GM21381 (cell line): ENCODE results near the gene SEPTIN1.

Experiments used
- ATAC-seq: cut with Tn5 transposase; IDR thresholded peaks from one replicate; pipeline ENCODE4 v1.9.1; 2021; ENCODE audit warnings: mild to moderate bottlenecking, moderate library complexity; ENCODE audit not compliant: unreplicated experiment

Gene SEPTIN1, protein sequence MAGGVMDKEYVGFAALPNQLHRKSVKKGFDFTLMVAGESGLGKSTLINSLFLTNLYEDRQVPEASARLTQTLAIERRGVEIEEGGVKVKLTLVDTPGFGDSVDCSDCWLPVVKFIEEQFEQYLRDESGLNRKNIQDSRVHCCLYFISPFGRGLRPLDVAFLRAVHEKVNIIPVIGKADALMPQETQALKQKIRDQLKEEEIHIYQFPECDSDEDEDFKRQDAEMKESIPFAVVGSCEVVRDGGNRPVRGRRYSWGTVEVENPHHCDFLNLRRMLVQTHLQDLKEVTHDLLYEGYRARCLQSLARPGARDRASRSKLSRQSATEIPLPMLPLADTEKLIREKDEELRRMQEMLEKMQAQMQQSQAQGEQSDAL

GRCh38 chr16:30382111-30382881 is at the start of gene SEPTIN1:
Gene SEPTIN1, minus strand, starts transcription at chr16:30382561. Its CDS starts 19 bp downstream, at chr16:30382542.
- no peak for ATAC-seq

- no peak for ATAC-seq
Observed at GRCh38 chr16:30430428-30430970, 48.1 kb upstream of the SEPTIN1 start.

- peak; percentile 96 for ATAC-seq
Observed at GRCh38 chr16:30429678-30430427, 47.5 kb upstream of the SEPTIN1 start, which contains the start of gene DCTPP1. Gene DCTPP1, minus strand, starts transcription at chr16:30430030. Its CDS starts 50 bp downstream, at chr16:30429980.

DNA sequence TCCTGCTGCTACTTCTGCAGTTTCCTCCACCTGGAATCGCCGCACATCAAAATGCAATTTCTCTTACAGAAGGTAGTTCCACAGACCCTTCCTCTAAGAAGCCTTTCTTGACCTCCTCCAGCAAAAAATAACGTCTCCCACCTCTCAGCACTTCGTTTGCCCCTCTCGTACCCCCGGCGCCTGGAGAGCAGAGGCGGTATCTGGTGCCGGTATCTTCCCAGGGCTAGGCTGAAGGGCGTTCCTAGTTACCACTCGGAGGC is 47.0 kb upstream of the SEPTIN1 start:
- ATAC-seq: peak; percentile 6

- ATAC-seq: no peak
Observed at GRCh38 chr16:30428055-30428454, 45.7 kb upstream of the SEPTIN1 start.

DNA sequence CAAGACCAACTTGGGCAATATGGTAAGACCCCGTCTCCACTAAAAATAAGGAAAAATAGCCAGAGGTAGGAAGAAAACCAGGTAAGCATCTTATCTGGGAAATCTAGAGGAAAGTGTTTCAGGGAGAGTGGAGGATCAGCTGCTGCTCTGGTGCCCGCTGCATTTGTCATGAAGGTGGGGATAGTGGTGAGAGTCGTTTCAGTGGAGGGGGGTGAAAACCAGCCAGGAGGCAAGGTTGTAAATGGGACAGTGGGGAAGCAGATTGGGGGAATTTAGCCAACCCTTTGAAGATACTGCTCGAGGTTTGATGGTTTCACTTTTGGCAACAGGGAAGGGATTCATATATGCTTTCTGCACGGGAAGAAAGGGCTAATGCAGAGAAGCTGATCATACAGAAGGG is 38.6 kb upstream of the SEPTIN1 start:
- ATAC-seq: no peak

GRCh38 chr16:30418350-30419181 is 36.2 kb upstream of the SEPTIN1 start:
- ATAC-seq: no peak

- ATAC-seq: peak; percentile 76
Observed at GRCh38 chr16:30417529-30418349, 35.4 kb upstream of the SEPTIN1 start.

DNA sequence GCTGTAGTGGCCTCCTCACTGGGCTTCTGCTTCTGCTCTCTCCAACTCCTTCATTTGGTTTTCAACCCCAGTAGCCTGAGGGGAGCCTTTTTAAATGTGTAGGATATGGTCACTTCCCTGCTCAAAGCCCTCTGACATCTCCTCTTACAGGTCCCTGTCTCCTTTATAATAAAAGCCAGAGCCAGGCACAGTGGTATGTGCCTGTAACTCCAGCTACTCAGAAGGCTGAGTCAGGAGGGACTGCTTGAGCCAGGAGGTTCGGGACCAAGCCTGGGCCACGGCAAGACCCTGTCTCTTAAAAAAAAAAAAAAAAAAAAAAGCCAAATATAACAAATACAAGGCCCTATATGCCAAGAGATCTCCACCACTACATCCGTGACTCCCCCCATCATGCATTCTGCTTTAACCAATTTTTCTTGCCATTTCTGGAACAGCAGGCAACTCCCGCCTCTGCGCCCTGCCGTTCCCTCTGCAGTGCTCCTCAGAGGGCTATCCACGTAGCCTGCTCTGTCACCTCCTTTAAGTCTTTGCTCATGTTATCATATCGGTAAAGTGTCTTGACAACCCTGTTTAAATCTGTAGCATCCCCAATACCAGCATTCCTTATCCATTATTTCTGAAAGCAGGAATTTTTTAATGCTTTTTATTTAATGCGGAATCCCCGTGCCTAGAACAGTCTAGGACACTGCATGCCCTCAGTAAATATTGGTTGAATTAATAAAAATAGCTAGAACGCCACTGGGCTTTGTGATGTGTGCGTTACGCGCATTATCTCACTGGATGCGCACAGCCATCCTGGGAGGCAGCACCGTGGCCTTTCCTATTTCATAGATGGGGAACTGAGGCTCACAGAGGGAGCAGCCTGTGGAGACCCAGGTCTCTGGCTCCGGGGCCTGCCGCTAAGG is 34.5 kb upstream of the SEPTIN1 start:
- no peak for ATAC-seq

DNA sequence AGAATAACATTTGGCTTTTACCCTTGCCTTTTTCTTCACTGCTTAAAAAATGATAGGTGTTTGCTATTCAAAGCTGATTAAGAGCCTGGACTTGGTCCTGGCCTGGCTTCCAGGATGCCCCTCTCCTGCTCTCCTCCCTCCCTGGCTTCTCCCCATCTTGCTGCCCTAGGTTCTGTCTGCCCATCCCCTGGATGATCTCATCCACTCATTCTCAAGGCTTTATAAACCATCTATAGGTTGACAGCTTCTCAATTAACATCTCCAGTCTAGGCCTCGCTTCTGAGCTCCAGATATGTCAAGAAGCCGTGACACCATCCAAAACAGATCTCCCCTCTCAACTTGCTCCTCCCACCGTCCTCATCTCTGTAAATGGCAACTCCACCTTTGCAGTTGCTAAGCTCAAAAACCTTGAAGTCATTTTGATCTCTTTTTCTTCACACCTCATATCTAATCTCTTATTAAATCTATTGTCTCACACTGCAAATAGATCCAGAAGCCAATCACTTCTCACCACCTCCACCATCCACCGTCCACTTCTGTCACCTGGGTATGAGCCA is 33.8 kb upstream of the SEPTIN1 start:
- no peak for ATAC-seq

GRCh38 chr16:30414159-30414558 is 31.8 kb upstream of the SEPTIN1 start:
- ATAC-seq: no peak

DNA sequence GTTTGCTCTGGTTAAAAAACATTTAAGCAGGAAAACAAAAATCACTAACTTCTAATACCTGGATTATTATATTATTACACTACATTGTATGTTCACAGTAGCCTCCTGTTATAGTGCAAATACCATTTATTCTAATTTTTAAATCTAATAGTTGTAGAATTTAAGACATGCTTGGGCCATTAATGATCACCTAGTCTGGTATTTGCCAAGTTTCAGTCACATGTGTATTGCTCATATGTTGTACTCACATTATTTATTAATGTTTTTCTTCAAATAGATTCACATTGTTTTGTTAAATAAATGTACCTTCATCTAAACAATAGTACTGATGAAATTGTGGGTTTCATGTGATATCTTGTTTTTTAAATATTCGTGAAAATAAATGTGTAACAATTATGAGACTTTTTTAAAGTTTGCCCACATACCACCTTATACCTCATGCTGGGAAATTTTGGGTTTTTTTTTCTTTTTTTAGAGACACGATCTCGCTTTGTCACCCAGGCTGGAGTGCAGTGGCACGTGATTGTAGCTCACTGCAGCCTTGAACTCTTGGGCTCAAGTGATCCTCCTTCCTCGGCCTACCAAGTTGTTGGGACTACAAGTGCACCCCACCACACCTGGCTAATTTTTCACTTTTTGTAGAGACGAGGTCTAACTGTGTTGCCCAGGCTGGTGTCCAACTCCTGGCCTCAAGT is 30.9 kb upstream of the SEPTIN1 start:
- no peak for ATAC-seq

DNA sequence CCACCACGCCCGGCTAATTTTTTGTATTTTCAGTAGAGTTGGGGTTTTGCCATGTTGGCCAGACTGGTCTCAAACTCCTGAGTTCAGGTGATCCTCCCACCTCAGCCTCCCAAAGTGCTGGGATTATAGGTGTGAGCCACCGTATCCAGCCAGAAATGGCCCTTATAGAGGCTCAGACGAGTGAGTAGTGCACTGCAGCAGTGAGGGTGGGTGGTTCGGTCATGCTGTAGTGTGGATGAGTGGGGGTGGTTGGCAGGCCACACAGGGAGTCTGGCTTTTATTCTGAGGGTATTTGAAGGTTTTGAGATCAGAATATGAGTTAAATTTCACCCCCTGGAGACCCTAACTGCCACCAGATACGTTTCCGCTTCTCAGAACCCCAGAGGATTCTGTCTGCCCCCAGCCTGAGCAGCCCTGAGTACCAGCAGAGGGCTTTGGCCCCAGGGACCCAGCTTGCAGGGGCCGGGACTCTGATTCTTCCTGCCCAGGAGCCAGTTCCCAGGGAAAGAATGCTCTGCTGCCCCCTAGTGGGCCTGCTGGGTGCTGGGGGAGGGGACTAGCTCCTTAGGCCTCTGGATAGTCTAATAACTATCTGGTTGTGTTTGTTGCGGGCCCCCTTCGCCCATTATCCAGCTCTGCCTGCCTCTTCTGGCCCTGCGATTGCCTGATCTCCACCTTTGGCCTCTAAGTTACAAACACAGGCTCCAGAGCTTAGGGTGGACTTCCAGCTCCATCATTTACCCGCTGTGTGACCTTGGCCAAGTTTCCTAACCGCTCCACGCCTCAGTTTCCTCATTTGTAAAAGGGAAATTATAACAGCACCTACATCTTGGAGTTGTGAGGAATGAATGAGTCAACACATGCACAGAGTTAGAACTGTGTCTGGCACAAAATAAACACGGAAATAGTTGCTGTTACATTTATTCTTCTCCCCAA is 27.0 kb upstream of the SEPTIN1 start:
- ATAC-seq: peak; percentile 43

DNA sequence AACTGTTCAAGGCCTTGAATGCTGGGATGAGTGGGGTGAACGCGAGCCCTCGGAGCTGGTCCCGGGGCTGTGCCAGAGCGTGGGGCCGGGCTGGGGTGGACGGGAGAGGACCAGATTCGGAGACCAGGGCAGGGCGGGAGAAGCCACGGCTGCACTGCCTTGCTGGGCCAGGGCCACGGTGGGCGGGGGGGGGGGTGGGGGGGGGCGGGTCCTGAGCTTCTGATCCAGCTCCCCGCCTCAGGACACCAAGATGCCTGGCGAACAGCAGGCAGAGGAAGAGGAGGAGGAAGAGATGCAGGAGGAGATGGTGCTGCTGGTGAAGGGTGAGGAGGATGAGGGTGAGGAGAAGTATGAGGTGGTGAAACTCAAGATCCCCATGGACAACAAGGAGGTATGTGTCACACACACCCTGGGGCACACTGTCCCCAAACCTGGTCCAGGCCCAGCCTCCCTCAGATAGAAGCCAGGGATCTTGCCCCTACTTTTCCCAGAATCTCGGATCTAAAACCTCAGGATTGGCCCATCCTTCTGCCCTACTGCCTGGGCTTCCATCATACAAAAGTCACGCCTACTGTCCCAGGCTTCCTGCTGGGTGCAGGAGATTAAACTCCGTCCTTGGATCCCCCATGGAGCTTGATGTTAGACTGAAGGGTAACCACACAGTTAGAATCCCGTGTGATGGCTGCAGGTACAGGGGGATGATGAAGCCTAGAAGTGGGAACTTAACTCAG is 25.6 kb upstream of the SEPTIN1 start:
- ATAC-seq: no peak

DNA sequence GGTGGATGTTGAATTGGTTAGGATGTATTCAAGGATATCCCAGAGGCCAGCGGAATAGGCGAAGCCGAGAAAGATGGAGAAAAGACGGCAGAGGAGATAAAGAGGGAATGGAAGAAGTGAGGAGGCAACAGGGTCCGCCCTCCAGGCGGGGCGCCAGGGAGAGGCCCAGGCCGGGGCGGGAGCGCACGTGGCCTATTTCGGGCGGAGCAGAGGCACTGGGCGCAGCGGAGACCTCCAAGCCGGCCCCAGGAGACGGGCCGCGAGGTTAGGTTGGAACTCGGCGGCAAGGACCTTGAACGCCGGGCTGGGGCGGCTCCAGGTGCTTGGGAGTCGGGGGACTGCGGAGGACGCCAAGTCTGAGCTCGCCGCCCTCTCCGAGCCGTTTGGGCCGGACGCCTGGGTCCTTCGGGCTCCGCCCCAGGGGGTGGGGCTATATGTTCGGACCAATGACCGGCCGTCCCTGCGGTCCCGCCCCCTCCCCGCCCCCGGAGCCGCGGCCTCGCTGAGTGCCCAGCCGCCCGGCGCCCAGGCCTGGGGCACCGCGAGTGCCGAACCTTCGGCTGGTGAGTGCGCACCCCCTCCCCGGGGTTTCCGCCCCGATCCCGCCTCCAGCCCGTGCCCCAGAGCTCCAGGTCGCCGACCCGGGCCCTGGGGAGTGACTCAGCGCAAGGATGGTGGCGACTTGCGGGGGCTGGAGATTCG is 24.9 kb upstream of the SEPTIN1 start, which contains the start of gene ZNF771:
ZNF771 (plus strand) TSS at position 505 of the 702 bp plus-strand sequence. CDS start 448 bp downstream, outside the sequence.
- ATAC-seq: peak; percentile 80
